Endothelial cell of umbilical vein (primary cell): ENCODE results near the gene AARS2.
A peak's percentile ranks its signal among the peaks of the same experiment; 100 is the strongest.

Experiments
- EZH2 ChIP-seq: IDR thresholded peaks from 2 replicates; pipeline ENCODE4 v1.6.1; 2012; ENCODE audit warnings: borderline replicate concordance, low read depth, mild to moderate bottlenecking, moderate library complexity, low read length, inconsistent platforms; ENCODE audit not compliant: severe bottlenecking
- JUN ChIP-seq: IDR thresholded peaks from 2 replicates; pipeline ENCODE4 v1.6.1; 2011; ENCODE audit warnings: borderline replicate concordance, low read depth; ENCODE audit not compliant: insufficient read length, insufficient read depth
- POLR2A ChIP-seq: IDR thresholded peaks from 2 replicates; pipeline ENCODE4 v1.6.1; 2012; ENCODE audit warnings: low read depth, mild to moderate bottlenecking, control low read depth, low read length
- POLR2AphosphoS5 ChIP-seq: IDR thresholded peaks from 2 replicates; pipeline ENCODE4 v1.6.1; 2012; ENCODE audit warnings: low read depth, mild to moderate bottlenecking, control low read depth, low read length, moderate library complexity; ENCODE audit not compliant: insufficient read depth
- TF ChIP-seq, protein P1 (sequence below), 2 donors: IDR thresholded peaks; 1 replicate in 1 of 2; 2 replicates in 1 of 2; pipeline ENCODE4 v1.5.1; 2011; ENCODE audit warnings: low read length in 2 of 2, mild to moderate bottlenecking in 2 of 2, moderate library complexity in 2 of 2, control low read depth in 1 of 2, inconsistent platforms in 1 of 2, low read depth in 1 of 2; ENCODE audit not compliant: insufficient read depth in 1 of 2; ENCODE audit errors: extremely low read depth in 1 of 2
- TF ChIP-seq, protein P2 (sequence below): IDR thresholded peaks from 2 replicates; pipeline ENCODE4 v1.6.1; 2011; ENCODE audit not compliant: insufficient read depth, insufficient read length

DNA sequence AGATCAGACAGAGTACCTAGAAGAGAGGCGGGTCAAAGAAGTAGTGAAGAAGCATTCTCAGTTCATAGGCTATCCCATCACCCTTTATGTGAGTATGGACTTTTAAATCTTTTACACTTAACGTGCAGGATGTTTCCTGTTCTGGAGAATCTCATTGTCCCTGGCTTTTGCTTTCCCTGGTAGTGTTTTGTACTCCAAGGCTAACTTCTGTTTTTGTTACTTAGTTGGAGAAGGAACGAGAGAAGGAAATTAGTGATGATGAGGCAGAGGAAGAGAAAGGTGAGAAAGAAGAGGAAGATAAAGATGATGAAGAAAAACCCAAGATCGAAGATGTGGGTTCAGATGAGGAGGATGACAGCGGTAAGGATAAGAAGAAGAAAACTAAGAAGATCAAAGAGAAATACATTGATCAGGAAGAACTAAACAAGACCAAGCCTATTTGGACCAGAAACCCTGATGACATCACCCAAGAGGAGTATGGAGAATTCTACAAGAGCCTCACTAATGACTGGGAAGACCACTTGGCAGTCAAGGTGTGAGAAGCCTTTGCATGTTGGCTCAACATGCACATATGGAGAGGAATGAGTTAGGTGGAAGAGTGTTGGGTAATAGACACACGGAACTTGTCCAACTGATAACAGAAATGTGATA, 63.0 kb downstream of the AARS2 start:
- TF ChIP-seq POLR2AphosphoS5 (no peak), POLR2A (peak; percentile 56), EZH2 (no peak), JUN (no peak)
- TF ChIP-seq, protein P1, sequence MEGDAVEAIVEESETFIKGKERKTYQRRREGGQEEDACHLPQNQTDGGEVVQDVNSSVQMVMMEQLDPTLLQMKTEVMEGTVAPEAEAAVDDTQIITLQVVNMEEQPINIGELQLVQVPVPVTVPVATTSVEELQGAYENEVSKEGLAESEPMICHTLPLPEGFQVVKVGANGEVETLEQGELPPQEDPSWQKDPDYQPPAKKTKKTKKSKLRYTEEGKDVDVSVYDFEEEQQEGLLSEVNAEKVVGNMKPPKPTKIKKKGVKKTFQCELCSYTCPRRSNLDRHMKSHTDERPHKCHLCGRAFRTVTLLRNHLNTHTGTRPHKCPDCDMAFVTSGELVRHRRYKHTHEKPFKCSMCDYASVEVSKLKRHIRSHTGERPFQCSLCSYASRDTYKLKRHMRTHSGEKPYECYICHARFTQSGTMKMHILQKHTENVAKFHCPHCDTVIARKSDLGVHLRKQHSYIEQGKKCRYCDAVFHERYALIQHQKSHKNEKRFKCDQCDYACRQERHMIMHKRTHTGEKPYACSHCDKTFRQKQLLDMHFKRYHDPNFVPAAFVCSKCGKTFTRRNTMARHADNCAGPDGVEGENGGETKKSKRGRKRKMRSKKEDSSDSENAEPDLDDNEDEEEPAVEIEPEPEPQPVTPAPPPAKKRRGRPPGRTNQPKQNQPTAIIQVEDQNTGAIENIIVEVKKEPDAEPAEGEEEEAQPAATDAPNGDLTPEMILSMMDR (IDR thresholded peaks at IDR 0.05; ENCODE audit: extremely low read depth in 1 of 2, insufficient read depth in 1 of 2, low read depth in 1 of 2, low read length in 2 of 2) = no peak
- TF ChIP-seq, protein P2, sequence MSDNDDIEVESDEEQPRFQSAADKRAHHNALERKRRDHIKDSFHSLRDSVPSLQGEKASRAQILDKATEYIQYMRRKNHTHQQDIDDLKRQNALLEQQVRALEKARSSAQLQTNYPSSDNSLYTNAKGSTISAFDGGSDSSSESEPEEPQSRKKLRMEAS = no peak
